GM12878 (cell line): ENCODE results near the gene CDKN2A.

ENCODE experiments used
- CTCF ChIP-seq, 3 experiments: IDR thresholded peaks in 2 of 3; conservative IDR thresholded peaks in 1 of 3; 2 replicates each; pipeline ENCODE4 v1.5.1; 2011; ENCODE audit warnings: low read depth in 3 of 3, low read length in 3 of 3, mild to moderate bottlenecking in 3 of 3, control low read depth in 2 of 3, moderate library complexity in 2 of 3, inconsistent platforms in 1 of 3, mixed read lengths in 1 of 3; ENCODE audit not compliant: control insufficient read depth in 2 of 3, insufficient read depth in 1 of 3; ENCODE audit errors: extremely low read depth in 1 of 3
- EZH2 ChIP-seq: IDR thresholded peaks from 2 replicates; pipeline ENCODE4 v1.6.1; 2012; ENCODE audit warnings: low read depth, mild to moderate bottlenecking, control low read depth, inconsistent platforms, low read length, borderline replicate concordance; ENCODE audit not compliant: control insufficient read depth
- POLR2AphosphoS5 ChIP-seq: IDR thresholded peaks from 2 replicates; pipeline ENCODE4 v1.6.1; 2011; ENCODE audit warnings: mild to moderate bottlenecking, low read length, inconsistent platforms
- SIN3A ChIP-seq: IDR thresholded peaks from 2 replicates; pipeline ENCODE4 v1.6.1; 2012; ENCODE audit warnings: low read depth, low read length, improper control_type of control experiment
- TBL1XR1 ChIP-seq: IDR thresholded peaks from 2 replicates; pipeline ENCODE4 v1.6.1; 2012; ENCODE audit warnings: low read depth, low read length, improper control_type of control experiment
- ZNF24 ChIP-seq: fragments of 450-650 bp; IDR thresholded peaks from 2 replicates; pipeline ENCODE4 v1.6.1; 2017; ENCODE audit warnings: antibody characterized with exemption, mild to moderate bottlenecking
- ZNF274 ChIP-seq: IDR thresholded peaks from one replicate; pipeline ENCODE4 v1.8.0; 2011; ENCODE audit not compliant: insufficient read length, insufficient read depth
- TF ChIP-seq, protein P1 (sequence below): IDR thresholded peaks from 2 replicates; pipeline ENCODE4 v1.6.1; 2012; ENCODE audit warnings: mild to moderate bottlenecking, low read depth, low read length

GRCh38 chr9:22030101-22030598 is 36.0 kb upstream of the CDKN2A start:
- TF ChIP-seq TBL1XR1 (no peak), ZNF24 (no peak), ZNF274 (no peak), EZH2 (no peak), CTCF (IDR thresholded peaks at IDR 0.05 in 2 of 3, conservative IDR thresholded peaks at IDR 0.05 in 1 of 3; ENCODE audit: control insufficient read depth in 2 of 3, extremely low read depth in 1 of 3, insufficient read depth in 1 of 3, low read depth in 3 of 3, low read length in 3 of 3) (no peak), SIN3A (no peak), POLR2AphosphoS5 (no peak)
- TF ChIP-seq, protein P1, sequence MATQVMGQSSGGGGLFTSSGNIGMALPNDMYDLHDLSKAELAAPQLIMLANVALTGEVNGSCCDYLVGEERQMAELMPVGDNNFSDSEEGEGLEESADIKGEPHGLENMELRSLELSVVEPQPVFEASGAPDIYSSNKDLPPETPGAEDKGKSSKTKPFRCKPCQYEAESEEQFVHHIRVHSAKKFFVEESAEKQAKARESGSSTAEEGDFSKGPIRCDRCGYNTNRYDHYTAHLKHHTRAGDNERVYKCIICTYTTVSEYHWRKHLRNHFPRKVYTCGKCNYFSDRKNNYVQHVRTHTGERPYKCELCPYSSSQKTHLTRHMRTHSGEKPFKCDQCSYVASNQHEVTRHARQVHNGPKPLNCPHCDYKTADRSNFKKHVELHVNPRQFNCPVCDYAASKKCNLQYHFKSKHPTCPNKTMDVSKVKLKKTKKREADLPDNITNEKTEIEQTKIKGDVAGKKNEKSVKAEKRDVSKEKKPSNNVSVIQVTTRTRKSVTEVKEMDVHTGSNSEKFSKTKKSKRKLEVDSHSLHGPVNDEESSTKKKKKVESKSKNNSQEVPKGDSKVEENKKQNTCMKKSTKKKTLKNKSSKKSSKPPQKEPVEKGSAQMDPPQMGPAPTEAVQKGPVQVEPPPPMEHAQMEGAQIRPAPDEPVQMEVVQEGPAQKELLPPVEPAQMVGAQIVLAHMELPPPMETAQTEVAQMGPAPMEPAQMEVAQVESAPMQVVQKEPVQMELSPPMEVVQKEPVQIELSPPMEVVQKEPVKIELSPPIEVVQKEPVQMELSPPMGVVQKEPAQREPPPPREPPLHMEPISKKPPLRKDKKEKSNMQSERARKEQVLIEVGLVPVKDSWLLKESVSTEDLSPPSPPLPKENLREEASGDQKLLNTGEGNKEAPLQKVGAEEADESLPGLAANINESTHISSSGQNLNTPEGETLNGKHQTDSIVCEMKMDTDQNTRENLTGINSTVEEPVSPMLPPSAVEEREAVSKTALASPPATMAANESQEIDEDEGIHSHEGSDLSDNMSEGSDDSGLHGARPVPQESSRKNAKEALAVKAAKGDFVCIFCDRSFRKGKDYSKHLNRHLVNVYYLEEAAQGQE: no peak
